IPS-15b (cell line): Measurements from ENCODE around the gene ITGB8.
"Not testable (repeated sequence)": the region's sequence is repeated elsewhere in the genome, so short reads cannot be mapped to it uniquely, and the experiment has no call there.

Experiments
- H3K27me3 ChIP-seq: one replicate; pipeline ENCODE4 v1.6.1; 2013; ENCODE audit warnings: low read length; ENCODE audit not compliant: control insufficient read depth, insufficient read depth
- H3K36me3 ChIP-seq: one replicate; pipeline ENCODE4 v1.6.1; 2013; ENCODE audit warnings: low read length; ENCODE audit not compliant: control insufficient read depth, insufficient read depth
- H3K4me1 ChIP-seq: one replicate; pipeline ENCODE4 v1.6.1; 2013; ENCODE audit warnings: mild to moderate bottlenecking, low read length; ENCODE audit not compliant: control insufficient read depth, insufficient read depth
- H3K4me3 ChIP-seq: one replicate; pipeline ENCODE4 v1.5.1; 2013; ENCODE audit warnings: low read depth, low read length
- H3K9ac ChIP-seq: one replicate; pipeline ENCODE4 v1.6.1; 2013; ENCODE audit warnings: low read depth, mild to moderate bottlenecking, low read length
- H3K9me3 ChIP-seq: one replicate; pipeline ENCODE4 v1.6.1; 2013; ENCODE audit warnings: mild to moderate bottlenecking, low read length; ENCODE audit not compliant: control insufficient read depth, insufficient read depth

ITGB8 gene

GRCh38 chr7:20299145-20299544 lies 31.6 kb upstream of the ITGB8 start:
- no peaks in the 10 kb centered on the region for H3K36me3 ChIP-seq

GRCh38 chr7:20299647-20300312 lies 30.9 kb upstream of the ITGB8 start:
- Histone ChIP-seq H3K4me3 (no peak overlapping the region), H3K36me3 (no peaks in the 10 kb centered on the region), H3K4me1 (no peaks in the 10 kb centered on the region), H3K9ac (no peak overlapping the region), H3K27me3 (no peaks in the 10 kb centered on the region), H3K9me3 (no peaks in the 10 kb centered on the region)

More at GRCh38 chr7:20299145-20299544, 31.6 kb upstream of the ITGB8 start:
- Histone ChIP-seq H3K9ac (no peak overlapping the region), H3K9me3 (no peaks in the 10 kb centered on the region), H3K27me3 (no peaks in the 10 kb centered on the region), H3K4me3 (no peak overlapping the region), H3K4me1 (no peaks in the 10 kb centered on the region)

- no peaks in the 10 kb centered on the region for H3K9me3 ChIP-seq
- peaks cover under 1% of the 10 kb centered on the region for H3K4me1 ChIP-seq
- H3K9ac ChIP-seq = no peak overlapping the region
- H3K4me3 ChIP-seq = no peak overlapping the region
- no peaks in the 10 kb centered on the region for H3K36me3 ChIP-seq
- H3K27me3 ChIP-seq = no peaks in the 10 kb centered on the region
Measured at GRCh38 chr7:20301311-20301939, 29.3 kb upstream of the ITGB8 start.

DNA sequence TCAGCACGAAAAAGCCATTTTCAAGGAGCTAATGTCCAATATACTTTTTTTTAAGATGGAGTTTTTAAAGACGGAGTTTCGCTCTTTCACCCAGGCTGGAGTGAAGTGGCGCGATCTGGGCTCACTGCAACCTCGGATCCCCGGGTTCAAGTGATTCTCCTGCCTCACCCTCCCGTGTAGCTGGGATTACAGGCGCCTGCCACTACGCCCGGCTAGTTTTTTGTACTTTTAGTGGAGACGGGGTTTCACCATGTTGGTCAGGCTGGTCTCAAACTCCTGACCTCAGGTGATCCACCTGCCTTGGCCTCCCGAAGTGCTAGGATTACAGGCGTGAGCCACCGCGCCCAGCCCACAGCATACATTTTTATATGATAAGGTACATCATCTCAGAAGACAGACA lies 28.4 kb upstream of the ITGB8 start:
- not testable (repeated sequence) for H3K9me3 ChIP-seq, H3K36me3 ChIP-seq, H3K4me3 ChIP-seq, H3K27me3 ChIP-seq, H3K4me1 ChIP-seq, H3K9ac ChIP-seq

- Histone ChIP-seq H3K36me3 (no peaks in the 10 kb centered on the region), H3K27me3 (no peaks in the 10 kb centered on the region), H3K9ac (no peak overlapping the region), H3K4me1 (peaks cover 9% of the 10 kb centered on the region), H3K9me3 (no peaks in the 10 kb centered on the region), H3K4me3 (no peak overlapping the region)
Measured at GRCh38 chr7:20302891-20303290, 27.8 kb upstream of the ITGB8 start.

DNA sequence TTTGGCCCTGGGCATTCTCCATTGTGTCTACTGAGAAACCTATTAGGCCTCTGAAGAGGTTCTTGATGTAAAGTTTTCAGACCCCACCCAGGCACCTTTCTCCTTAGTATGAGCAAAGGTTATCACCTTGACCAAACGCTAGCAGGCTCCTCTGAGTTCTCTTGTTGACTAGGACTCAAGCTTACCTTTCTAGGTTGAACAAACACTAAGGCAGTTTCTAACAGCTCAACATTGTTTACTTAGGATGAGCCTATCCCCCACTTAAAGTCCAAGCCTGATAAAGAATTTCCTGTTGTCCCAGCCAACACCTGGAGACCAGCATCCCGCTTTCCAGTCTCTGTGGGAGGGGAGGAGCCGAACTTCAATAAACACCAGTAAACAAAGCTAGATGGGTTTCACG lies 26.3 kb upstream of the ITGB8 start:
- H3K9ac ChIP-seq = no peak overlapping the region
- H3K4me1 ChIP-seq = peaks cover 9% of the 10 kb centered on the region
- no peak overlapping the region for H3K4me3 ChIP-seq
- H3K36me3 ChIP-seq = no peaks in the 10 kb centered on the region
- H3K27me3 ChIP-seq = no peaks in the 10 kb centered on the region
- H3K9me3 ChIP-seq = no peaks in the 10 kb centered on the region

GRCh38 chr7:20305726-20306125 lies 25.0 kb upstream of the ITGB8 start:
- no peak overlapping the region for H3K4me3 ChIP-seq
- peaks cover 9% of the 10 kb centered on the region for H3K4me1 ChIP-seq
- H3K9me3 ChIP-seq = no peaks in the 10 kb centered on the region
- H3K36me3 ChIP-seq = no peaks in the 10 kb centered on the region
- H3K9ac ChIP-seq = no peak overlapping the region
- H3K27me3 ChIP-seq = no peaks in the 10 kb centered on the region

DNA sequence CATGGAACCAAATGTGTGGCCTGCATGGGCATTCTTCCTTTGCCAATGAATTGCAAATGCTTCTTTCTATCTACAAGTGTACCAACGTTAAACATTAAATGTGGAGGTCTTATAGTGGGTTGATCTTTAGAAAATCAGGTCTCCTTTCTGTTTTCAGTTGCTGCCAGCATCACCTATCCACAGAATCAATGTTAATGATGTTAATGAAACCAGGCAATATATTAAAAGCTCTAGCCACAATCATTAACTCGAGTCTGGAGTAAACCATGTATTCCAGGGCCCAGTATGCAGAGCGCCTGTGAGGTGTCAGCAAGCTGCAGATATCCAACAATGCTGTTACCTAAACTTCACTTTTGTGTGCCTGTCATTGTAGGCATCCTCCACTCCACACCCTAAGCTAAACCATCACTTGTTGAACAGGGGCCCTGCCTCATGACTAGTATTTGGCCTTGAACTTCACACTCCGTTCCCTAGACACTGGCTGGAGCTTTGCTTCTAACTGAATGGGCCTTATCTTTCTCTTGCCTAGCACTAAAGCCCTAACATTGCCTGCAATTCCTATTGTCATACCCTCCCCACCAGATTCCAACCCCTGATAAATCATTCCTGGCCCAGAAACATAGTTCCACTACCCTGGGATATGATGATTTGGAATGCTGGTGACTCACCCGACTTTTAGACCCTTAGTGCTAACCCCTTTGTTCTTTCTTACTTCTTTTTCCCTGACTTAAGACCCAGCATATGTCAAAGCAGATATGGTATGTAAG lies 24.3 kb upstream of the ITGB8 start:
- Histone ChIP-seq H3K4me1 (peaks cover 9% of the 10 kb centered on the region), H3K9me3 (no peaks in the 10 kb centered on the region), H3K9ac (no peak overlapping the region), H3K36me3 (no peaks in the 10 kb centered on the region), H3K27me3 (no peaks in the 10 kb centered on the region), H3K4me3 (no peak overlapping the region)

- Histone ChIP-seq H3K9ac (no peak overlapping the region), H3K36me3 (no peaks in the 10 kb centered on the region)
Measured at GRCh38 chr7:20307119-20307518, 23.6 kb upstream of the ITGB8 start.

GRCh38 chr7:20307901-20308300 lies 22.8 kb upstream of the ITGB8 start:
- Histone ChIP-seq H3K27me3 (no peaks in the 10 kb centered on the region), H3K4me3 (no peak overlapping the region), H3K9me3 (no peaks in the 10 kb centered on the region), H3K36me3 (no peaks in the 10 kb centered on the region), H3K9ac (no peak overlapping the region), H3K4me1 (peaks cover 9% of the 10 kb centered on the region)

More at GRCh38 chr7:20307119-20307518, 23.6 kb upstream of the ITGB8 start:
- H3K9me3 ChIP-seq = no peaks in the 10 kb centered on the region
- peaks cover 9% of the 10 kb centered on the region for H3K4me1 ChIP-seq
- H3K4me3 ChIP-seq = no peak overlapping the region
- H3K27me3 ChIP-seq = no peaks in the 10 kb centered on the region

GRCh38 chr7:20310301-20310700 lies 20.4 kb upstream of the ITGB8 start:
- no peaks in the 10 kb centered on the region for H3K36me3 ChIP-seq
- no peak overlapping the region for H3K4me3 ChIP-seq
- no peak overlapping the region for H3K9ac ChIP-seq
- H3K9me3 ChIP-seq = no peaks in the 10 kb centered on the region
- H3K4me1 ChIP-seq = peaks cover 9% of the 10 kb centered on the region
- H3K27me3 ChIP-seq = no peaks in the 10 kb centered on the region
